GM23338 (cell line): ENCODE results near the gene MRPS14. TPM values are rescaled to one million over a fixed set of nuclear protein-coding genes. Genes with fewer than 3 reads are reported as not detected.

Source experiments
- ATAC-seq: fragments of 200-7000 bp; cut with Tn5 transposase; 3 replicates; pipeline ENCODE4 v1.9.1; 2020
- DNase-seq: peaks from one replicate; pipeline ENCODE4 v3.0.0-alpha.2; 2015; ENCODE audit warnings: low spot score
- H2AFZ ChIP-seq: fragments of 200-600 bp; sonication (generic); 2 replicates; pipeline ENCODE4 v1.8.0; 2016; ENCODE audit warnings: antibody characterized with exemption, mild to moderate bottlenecking, moderate library complexity
- H3F3A ChIP-seq: fragments of 200-600 bp; sonication (generic); replicated peaks from 2 replicates; pipeline ENCODE4 v1.8.0; 2017; ENCODE audit warnings: antibody characterized with exemption, mixed run types, low read depth
- H3K27ac ChIP-seq: fragments of 200-600 bp; sonication (generic); 2 replicates; pipeline ENCODE4 v1.6.1; 2016; ENCODE audit warnings: low read depth
- H3K27me3 ChIP-seq: fragments of 200-600 bp; sonication (generic); 2 replicates; pipeline ENCODE4 v1.8.0; 2016; ENCODE audit warnings: mild to moderate bottlenecking, mixed run types, moderate library complexity; ENCODE audit not compliant: insufficient read depth
- H3K36me3 ChIP-seq: fragments of 200-600 bp; sonication (generic); 2 replicates; pipeline ENCODE4 v1.8.0; 2016; ENCODE audit warnings: mild to moderate bottlenecking; ENCODE audit not compliant: insufficient read depth
- H3K4me1 ChIP-seq: fragments of 200-600 bp; sonication (generic); 2 replicates; pipeline ENCODE4 v1.8.0; 2016; ENCODE audit warnings: mild to moderate bottlenecking, moderate library complexity; ENCODE audit not compliant: insufficient read depth
- H3K4me2 ChIP-seq: fragments of 200-600 bp; sonication (generic); 2 replicates; pipeline ENCODE4 v1.7.1; 2017; ENCODE audit warnings: mixed run types
- H3K4me3 ChIP-seq: fragments of 200-600 bp; sonication (generic); 2 replicates; pipeline ENCODE4 v1.6.1; 2016; ENCODE audit warnings: mixed run types
- H3K79me2 ChIP-seq: fragments of 200-600 bp; sonication (generic); replicated peaks from 2 replicates; pipeline ENCODE4 v1.8.0; 2017; ENCODE audit warnings: mild to moderate bottlenecking; ENCODE audit not compliant: insufficient read depth
- H3K9me2 ChIP-seq: fragments of 200-600 bp; sonication (generic); 2 replicates; pipeline ENCODE4 v1.8.0; 2017; ENCODE audit not compliant: insufficient read depth
- H4K20me1 ChIP-seq: fragments of 200-600 bp; sonication (generic); replicated peaks from 2 replicates; pipeline ENCODE4 v1.8.0; 2017; ENCODE audit warnings: mild to moderate bottlenecking; ENCODE audit not compliant: insufficient read depth
- H3K27ac Mint-ChIP-seq: 2 replicates; pipeline ENCODE4 v1.8.0; 2020; ENCODE audit warnings: inconsistent platforms, mild to moderate bottlenecking, moderate library complexity, mixed read lengths
- H3K27me3 Mint-ChIP-seq: 3 replicates; pipeline ENCODE4 v1.8.0; 2022; ENCODE audit warnings: low read depth, mild to moderate bottlenecking, moderate library complexity, mixed read lengths, inconsistent platforms; ENCODE audit not compliant: insufficient read depth, poor library complexity
- H3K36me3 Mint-ChIP-seq: 3 replicates; pipeline ENCODE4 v1.8.0; 2021; ENCODE audit warnings: low read depth, mild to moderate bottlenecking, inconsistent platforms, moderate library complexity, mixed read lengths
- H3K4me1 Mint-ChIP-seq: 3 replicates; pipeline ENCODE4 v1.8.0; 2020; ENCODE audit warnings: mild to moderate bottlenecking, inconsistent platforms, mixed read lengths
- H3K4me3 Mint-ChIP-seq: 3 replicates; pipeline ENCODE4 v1.8.0; 2021; ENCODE audit warnings: moderate library complexity, mild to moderate bottlenecking, inconsistent platforms, mixed read lengths
- H3K9me3 Mint-ChIP-seq: 3 replicates; pipeline ENCODE4 v1.8.0; 2020; ENCODE audit warnings: moderate library complexity, mild to moderate bottlenecking, inconsistent platforms, mixed read lengths
- CREB1 ChIP-seq: fragments of 250-450 bp; sonication (Bioruptor Pico); IDR thresholded peaks from 2 replicates; pipeline ENCODE4 v1.5.0; 2020; ENCODE audit warnings: low read depth, mild to moderate bottlenecking, moderate library complexity
- EZH2 ChIP-seq: fragments of 200-600 bp; sonication (generic); IDR thresholded peaks from one replicate; pipeline ENCODE4 v1.8.0; 2017; ENCODE audit warnings: antibody characterized with exemption, mild to moderate bottlenecking, low read depth; ENCODE audit not compliant: unreplicated experiment
- EZH2phosphoT487 ChIP-seq: fragments of 200-600 bp; sonication (generic); IDR thresholded peaks from one replicate; pipeline ENCODE4 v1.8.1; 2018; ENCODE audit warnings: antibody characterized with exemption; ENCODE audit not compliant: unreplicated experiment
- JUNB ChIP-seq: IDR thresholded peaks from one replicate; pipeline ENCODE4 v1.6.1; 2016; ENCODE audit warnings: antibody characterized with exemption; ENCODE audit not compliant: unreplicated experiment
- NANOG ChIP-seq: IDR thresholded peaks from 2 replicates; pipeline ENCODE4 v1.6.1; 2016; ENCODE audit warnings: antibody characterized with exemption, borderline replicate concordance
- POLR2AphosphoS5 ChIP-seq: IDR thresholded peaks from 2 replicates; pipeline ENCODE4 v1.6.1; 2016; ENCODE audit warnings: antibody characterized with exemption, low read depth
- STAT1 ChIP-seq: IDR thresholded peaks from one replicate; pipeline ENCODE4 v1.6.1; 2016; ENCODE audit warnings: antibody characterized with exemption; ENCODE audit not compliant: unreplicated experiment
- ZNF114 ChIP-seq: fragments of 250-450 bp; sonication (Bioruptor Pico); IDR thresholded peaks from 2 replicates; pipeline ENCODE4 v1.5.0; 2020; ENCODE audit warnings: mild to moderate bottlenecking, moderate library complexity
- ZNF331 ChIP-seq: fragments of 250-450 bp; sonication (Bioruptor Pico); IDR thresholded peaks from 2 replicates; pipeline ENCODE4 v1.5.0; 2020; ENCODE audit warnings: low read depth, mild to moderate bottlenecking, moderate library complexity
- polyA plus RNA-seq: library from polyadenylated mRNA; unstranded; fragments of >200 nt; fragmentation: Nextera tagmentation; extraction: Ambion mirVana; gene quantifications from 2 replicates; pipeline ENCODE4 v1.2.1, GENCODE V29; 2016
- total RNA-seq: library from RNA; depleted of rRNA; stranded (reverse); fragments of >200 nt; shearing (Covaris generic); gene quantifications from 2 replicates; pipeline ENCODE4 v1.2.3, GENCODE V29; 2014
- TF ChIP-seq, protein P1 (sequence below), 2 experiments: fragments of 200-600 bp in 1 of 2; sonication (generic) in 1 of 2; conservative IDR thresholded peaks; 2 replicates each; pipeline versions ENCODE4 v1.5.1 to v1.6.1; 2016 to 2017; ENCODE audit warnings: antibody characterized with exemption in 2 of 2, low read depth in 2 of 2, mild to moderate bottlenecking in 2 of 2, moderate library complexity in 1 of 2
- TF ChIP-seq, protein P2 (sequence below): fragments of 250-450 bp; sonication (Bioruptor Pico); IDR thresholded peaks from 2 replicates; pipeline ENCODE4 v1.5.0; 2020; ENCODE audit warnings: mild to moderate bottlenecking, moderate library complexity

MRPS14 gene
- total and polyA plus RNA-seq, 2 experiments from 2014 or later = 18.5 to 75.7 TPM

DNA sequence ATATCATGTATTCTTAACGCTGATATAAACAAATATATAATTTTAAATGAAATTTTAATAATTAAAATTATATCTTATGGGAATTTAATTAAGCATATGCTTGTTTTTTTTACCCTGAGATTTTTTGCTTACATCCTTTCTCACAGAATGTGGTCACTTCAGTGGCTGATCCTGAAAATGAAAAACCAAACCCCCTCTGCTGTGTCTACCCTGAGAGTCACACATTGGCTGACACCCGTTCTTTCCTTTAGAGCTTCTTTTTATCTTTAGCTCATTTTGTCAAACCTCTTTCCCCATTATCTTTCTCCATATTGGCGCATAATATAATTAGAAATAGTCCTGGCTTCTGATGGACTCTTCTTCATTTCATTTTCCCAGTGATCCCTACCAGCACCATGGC, 34.2 kb downstream of the MRPS14 start:
- H3K4me1 ChIP-seq = no peaks in the 10 kb centered on the region
- no peaks in the 10 kb centered on the region for H3K27me3 ChIP-seq
- peaks cover 2% of the 10 kb centered on the region; the same call in 1 of the 2 replicates for H3K79me2 ChIP-seq
- DNase-seq = no peak
- no peak overlapping the region for H2AFZ ChIP-seq
- peaks cover 65% of the 10 kb centered on the region for H3K36me3 Mint-ChIP-seq
- no peak overlapping the region for H3K4me2 ChIP-seq
- no peak overlapping the region for H3K27ac Mint-ChIP-seq
- peaks cover 47% of the 10 kb centered on the region for H3K36me3 ChIP-seq
- ATAC-seq = no peak
- H3K4me1 Mint-ChIP-seq = no peaks in the 10 kb centered on the region; the same call in 2 of the 3 replicates
- H3K27me3 Mint-ChIP-seq = peaks cover 2% of the 10 kb centered on the region
- H3K27ac ChIP-seq = no peak overlapping the region
- H3K9me2 ChIP-seq = no peaks in the 10 kb centered on the region
- H3K4me3 ChIP-seq = no peak overlapping the region
- peaks cover 33% of the 10 kb centered on the region; the same call in 1 of the 2 replicates for H3F3A ChIP-seq
- TF ChIP-seq POLR2AphosphoS5 = no peak
- no peaks in the 10 kb centered on the region for H4K20me1 ChIP-seq
- H3K4me3 Mint-ChIP-seq = no peak overlapping the region
- H3K9me3 Mint-ChIP-seq = no peaks in the 10 kb centered on the region

DNA sequence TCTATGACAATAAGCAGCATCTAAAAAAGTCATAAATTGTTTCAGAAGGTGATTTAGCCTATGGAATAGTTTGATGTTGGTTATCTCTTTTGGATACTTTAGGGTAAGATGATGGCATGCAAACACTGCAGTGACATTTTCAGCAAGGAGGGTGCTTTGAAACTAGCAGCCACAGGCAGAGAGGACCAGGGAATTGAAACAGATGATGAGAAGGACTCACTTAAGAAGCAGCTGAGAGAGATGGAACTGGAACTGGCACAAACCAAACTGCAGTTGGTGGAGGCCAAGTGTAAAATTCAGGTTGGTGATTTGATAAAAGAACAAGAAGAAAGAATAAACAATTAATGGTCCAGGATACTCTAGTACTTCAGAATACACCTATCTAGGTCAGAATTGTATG, 34.7 kb downstream of the MRPS14 start:
- H3K36me3 Mint-ChIP-seq = peaks cover 66% of the 10 kb centered on the region
- H3K9me3 Mint-ChIP-seq = no peaks in the 10 kb centered on the region
- no peak for ATAC-seq
- TF ChIP-seq, protein P1, sequence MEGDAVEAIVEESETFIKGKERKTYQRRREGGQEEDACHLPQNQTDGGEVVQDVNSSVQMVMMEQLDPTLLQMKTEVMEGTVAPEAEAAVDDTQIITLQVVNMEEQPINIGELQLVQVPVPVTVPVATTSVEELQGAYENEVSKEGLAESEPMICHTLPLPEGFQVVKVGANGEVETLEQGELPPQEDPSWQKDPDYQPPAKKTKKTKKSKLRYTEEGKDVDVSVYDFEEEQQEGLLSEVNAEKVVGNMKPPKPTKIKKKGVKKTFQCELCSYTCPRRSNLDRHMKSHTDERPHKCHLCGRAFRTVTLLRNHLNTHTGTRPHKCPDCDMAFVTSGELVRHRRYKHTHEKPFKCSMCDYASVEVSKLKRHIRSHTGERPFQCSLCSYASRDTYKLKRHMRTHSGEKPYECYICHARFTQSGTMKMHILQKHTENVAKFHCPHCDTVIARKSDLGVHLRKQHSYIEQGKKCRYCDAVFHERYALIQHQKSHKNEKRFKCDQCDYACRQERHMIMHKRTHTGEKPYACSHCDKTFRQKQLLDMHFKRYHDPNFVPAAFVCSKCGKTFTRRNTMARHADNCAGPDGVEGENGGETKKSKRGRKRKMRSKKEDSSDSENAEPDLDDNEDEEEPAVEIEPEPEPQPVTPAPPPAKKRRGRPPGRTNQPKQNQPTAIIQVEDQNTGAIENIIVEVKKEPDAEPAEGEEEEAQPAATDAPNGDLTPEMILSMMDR (conservative IDR thresholded peaks at IDR 0.05; ENCODE audit: low read depth in 2 of 2) = no peak
- TF ChIP-seq ZNF114 (CRISPR knock-in tag) = no peak
- TF ChIP-seq STAT1 = no peak
- no peak for TF ChIP-seq EZH2
- TF ChIP-seq ZNF331 (CRISPR knock-in tag) = no peak
- no peak for TF ChIP-seq JUNB
- no peak for TF ChIP-seq CREB1 (CRISPR knock-in tag)
- no peak for TF ChIP-seq NANOG
- no peak for TF ChIP-seq POLR2AphosphoS5
- no peak for TF ChIP-seq EZH2phosphoT487
- TF ChIP-seq, protein P2, sequence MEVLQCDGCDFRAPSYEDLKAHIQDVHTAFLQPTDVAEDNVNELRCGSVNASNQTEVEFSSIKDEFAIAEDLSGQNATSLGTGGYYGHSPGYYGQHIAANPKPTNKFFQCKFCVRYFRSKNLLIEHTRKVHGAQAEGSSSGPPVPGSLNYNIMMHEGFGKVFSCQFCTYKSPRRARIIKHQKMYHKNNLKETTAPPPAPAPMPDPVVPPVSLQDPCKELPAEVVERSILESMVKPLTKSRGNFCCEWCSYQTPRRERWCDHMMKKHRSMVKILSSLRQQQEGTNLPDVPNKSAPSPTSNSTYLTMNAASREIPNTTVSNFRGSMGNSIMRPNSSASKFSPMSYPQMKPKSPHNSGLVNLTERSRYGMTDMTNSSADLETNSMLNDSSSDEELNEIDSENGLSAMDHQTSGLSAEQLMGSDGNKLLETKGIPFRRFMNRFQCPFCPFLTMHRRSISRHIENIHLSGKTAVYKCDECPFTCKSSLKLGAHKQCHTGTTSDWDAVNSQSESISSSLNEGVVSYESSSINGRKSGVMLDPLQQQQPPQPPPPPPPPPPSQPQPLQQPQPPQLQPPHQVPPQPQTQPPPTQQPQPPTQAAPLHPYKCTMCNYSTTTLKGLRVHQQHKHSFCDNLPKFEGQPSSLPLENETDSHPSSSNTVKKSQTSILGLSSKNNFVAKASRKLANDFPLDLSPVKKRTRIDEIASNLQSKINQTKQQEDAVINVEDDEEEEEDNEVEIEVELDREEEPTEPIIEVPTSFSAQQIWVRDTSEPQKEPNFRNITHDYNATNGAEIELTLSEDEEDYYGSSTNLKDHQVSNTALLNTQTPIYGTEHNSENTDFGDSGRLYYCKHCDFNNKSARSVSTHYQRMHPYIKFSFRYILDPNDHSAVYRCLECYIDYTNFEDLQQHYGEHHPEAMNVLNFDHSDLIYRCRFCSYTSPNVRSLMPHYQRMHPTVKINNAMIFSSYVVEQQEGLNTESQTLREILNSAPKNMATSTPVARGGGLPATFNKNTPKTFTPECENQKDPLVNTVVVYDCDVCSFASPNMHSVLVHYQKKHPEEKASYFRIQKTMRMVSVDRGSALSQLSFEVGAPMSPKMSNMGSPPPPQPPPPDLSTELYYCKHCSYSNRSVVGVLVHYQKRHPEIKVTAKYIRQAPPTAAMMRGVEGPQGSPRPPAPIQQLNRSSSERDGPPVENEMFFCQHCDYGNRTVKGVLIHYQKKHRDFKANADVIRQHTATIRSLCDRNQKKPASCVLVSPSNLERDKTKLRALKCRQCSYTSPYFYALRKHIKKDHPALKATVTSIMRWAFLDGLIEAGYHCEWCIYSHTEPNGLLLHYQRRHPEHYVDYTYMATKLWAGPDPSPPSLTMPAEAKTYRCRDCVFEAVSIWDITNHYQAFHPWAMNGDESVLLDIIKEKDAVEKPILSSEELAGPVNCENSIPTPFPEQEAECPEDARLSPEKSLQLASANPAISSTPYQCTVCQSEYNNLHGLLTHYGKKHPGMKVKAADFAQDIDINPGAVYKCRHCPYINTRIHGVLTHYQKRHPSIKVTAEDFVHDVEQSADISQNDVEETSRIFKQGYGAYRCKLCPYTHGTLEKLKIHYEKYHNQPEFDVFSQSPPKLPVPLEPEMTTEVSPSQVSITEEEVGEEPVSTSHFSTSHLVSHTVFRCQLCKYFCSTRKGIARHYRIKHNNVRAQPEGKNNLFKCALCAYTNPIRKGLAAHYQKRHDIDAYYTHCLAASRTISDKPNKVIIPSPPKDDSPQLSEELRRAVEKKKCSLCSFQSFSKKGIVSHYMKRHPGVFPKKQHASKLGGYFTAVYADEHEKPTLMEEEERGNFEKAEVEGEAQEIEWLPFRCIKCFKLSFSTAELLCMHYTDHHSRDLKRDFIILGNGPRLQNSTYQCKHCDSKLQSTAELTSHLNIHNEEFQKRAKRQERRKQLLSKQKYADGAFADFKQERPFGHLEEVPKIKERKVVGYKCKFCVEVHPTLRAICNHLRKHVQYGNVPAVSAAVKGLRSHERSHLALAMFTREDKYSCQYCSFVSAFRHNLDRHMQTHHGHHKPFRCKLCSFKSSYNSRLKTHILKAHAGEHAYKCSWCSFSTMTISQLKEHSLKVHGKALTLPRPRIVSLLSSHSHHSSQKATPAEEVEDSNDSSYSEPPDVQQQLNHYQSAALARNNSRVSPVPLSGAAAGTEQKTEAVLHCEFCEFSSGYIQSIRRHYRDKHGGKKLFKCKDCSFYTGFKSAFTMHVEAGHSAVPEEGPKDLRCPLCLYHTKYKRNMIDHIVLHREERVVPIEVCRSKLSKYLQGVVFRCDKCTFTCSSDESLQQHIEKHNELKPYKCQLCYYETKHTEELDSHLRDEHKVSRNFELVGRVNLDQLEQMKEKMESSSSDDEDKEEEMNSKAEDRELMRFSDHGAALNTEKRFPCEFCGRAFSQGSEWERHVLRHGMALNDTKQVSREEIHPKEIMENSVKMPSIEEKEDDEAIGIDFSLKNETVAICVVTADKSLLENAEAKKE = no peak

More for the DNA sequence above, 34.7 kb downstream of the MRPS14 start:
- H3K9me2 ChIP-seq = no peaks in the 10 kb centered on the region
- no peak overlapping the region for H3K4me2 ChIP-seq
- no peak overlapping the region for H3K27ac Mint-ChIP-seq
- H2AFZ ChIP-seq = no peak overlapping the region
- H3K27me3 Mint-ChIP-seq = peaks cover 2% of the 10 kb centered on the region
- H4K20me1 ChIP-seq = no peaks in the 10 kb centered on the region
- H3K36me3 ChIP-seq = peaks cover 51% of the 10 kb centered on the region
- H3K4me1 Mint-ChIP-seq = no peaks in the 10 kb centered on the region; the same call in 2 of the 3 replicates
- peaks cover 33% of the 10 kb centered on the region; the same call in 1 of the 2 replicates for H3F3A ChIP-seq
- no peaks in the 10 kb centered on the region for H3K4me1 ChIP-seq
- H3K4me3 ChIP-seq = no peak overlapping the region
- H3K79me2 ChIP-seq = peaks cover 2% of the 10 kb centered on the region; the same call in 1 of the 2 replicates
- DNase-seq = no peak
- H3K27me3 ChIP-seq = no peaks in the 10 kb centered on the region
- H3K27ac ChIP-seq = no peak overlapping the region
- no peak overlapping the region for H3K4me3 Mint-ChIP-seq
